ENCODE measurements around the gene IQSEC3.

DNA sequence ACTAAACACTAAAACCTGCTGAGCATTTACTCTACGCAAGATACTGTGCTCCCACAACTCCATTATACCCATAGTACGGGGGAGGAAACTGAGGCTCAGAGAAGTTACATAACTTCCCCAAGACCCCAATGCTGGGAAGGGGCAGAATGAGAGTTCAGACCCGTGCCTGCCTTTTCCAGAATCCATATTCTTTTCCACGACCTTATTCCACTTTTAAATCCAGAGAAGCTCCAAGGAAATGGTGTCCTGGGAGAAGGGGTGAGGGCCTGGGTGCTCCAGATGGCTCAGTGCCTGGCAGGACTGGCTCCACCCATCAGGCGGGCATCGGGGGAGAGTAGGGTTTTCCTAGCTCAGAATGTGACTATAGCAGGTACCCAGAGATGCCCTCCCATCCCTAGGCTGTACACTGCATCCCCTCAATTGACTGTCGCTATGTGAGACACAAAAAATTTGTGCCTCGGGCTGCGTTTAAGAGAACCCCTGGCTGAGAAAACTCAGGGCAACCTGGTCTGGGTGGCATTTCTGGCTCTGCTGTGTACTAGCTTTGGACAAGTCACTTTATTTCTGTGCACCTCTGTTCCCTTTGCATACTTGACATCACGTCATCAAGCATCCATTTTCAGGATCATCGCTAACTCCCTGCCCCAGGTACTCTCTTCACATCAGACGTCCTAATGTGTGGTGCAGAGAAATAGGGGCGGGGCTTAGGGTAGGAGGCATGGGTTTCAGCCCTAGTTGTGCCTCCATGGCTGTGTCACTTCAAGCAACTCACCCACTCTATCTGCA, 11.6 kb upstream of the IQSEC3 start:
- TF ChIP-seq POLR2AphosphoS5 (IDR thresholded peaks at IDR 0.05; ENCODE audit: low read depth, low read length) (no peak), POLR2A (IDR thresholded peaks at IDR 0.05; ENCODE audit: low read depth, low read length) (no peak)
